GM23338 (cell line): ENCODE results near the gene SURF1. TPM values are rescaled to one million over a fixed set of nuclear protein-coding genes. Genes with fewer than 3 reads are reported as not detected.

Experiments used
- ATAC-seq: fragments of 200-7000 bp; cut with Tn5 transposase; 3 replicates; pipeline ENCODE4 v1.9.1; 2020
- DNase-seq: peaks from one replicate; pipeline ENCODE4 v3.0.0-alpha.2; 2015; ENCODE audit warnings: low spot score
- H2AFZ ChIP-seq: fragments of 200-600 bp; sonication (generic); 2 replicates; pipeline ENCODE4 v1.8.0; 2016; ENCODE audit warnings: antibody characterized with exemption, mild to moderate bottlenecking, moderate library complexity
- H3F3A ChIP-seq: fragments of 200-600 bp; sonication (generic); replicated peaks from 2 replicates; pipeline ENCODE4 v1.8.0; 2017; ENCODE audit warnings: antibody characterized with exemption, mixed run types, low read depth
- H3K27ac ChIP-seq: fragments of 200-600 bp; sonication (generic); 2 replicates; pipeline ENCODE4 v1.6.1; 2016; ENCODE audit warnings: low read depth
- H3K27me3 ChIP-seq: fragments of 200-600 bp; sonication (generic); 2 replicates; pipeline ENCODE4 v1.8.0; 2016; ENCODE audit warnings: mild to moderate bottlenecking, mixed run types, moderate library complexity; ENCODE audit not compliant: insufficient read depth
- H3K36me3 ChIP-seq: fragments of 200-600 bp; sonication (generic); 2 replicates; pipeline ENCODE4 v1.8.0; 2016; ENCODE audit warnings: mild to moderate bottlenecking; ENCODE audit not compliant: insufficient read depth
- H3K4me1 ChIP-seq: fragments of 200-600 bp; sonication (generic); 2 replicates; pipeline ENCODE4 v1.8.0; 2016; ENCODE audit warnings: mild to moderate bottlenecking, moderate library complexity; ENCODE audit not compliant: insufficient read depth
- H3K4me2 ChIP-seq: fragments of 200-600 bp; sonication (generic); 2 replicates; pipeline ENCODE4 v1.7.1; 2017; ENCODE audit warnings: mixed run types
- H3K4me3 ChIP-seq: fragments of 200-600 bp; sonication (generic); 2 replicates; pipeline ENCODE4 v1.6.1; 2016; ENCODE audit warnings: mixed run types
- H3K79me2 ChIP-seq: fragments of 200-600 bp; sonication (generic); replicated peaks from 2 replicates; pipeline ENCODE4 v1.8.0; 2017; ENCODE audit warnings: mild to moderate bottlenecking; ENCODE audit not compliant: insufficient read depth
- H3K9me2 ChIP-seq: fragments of 200-600 bp; sonication (generic); 2 replicates; pipeline ENCODE4 v1.8.0; 2017; ENCODE audit not compliant: insufficient read depth
- H4K20me1 ChIP-seq: fragments of 200-600 bp; sonication (generic); replicated peaks from 2 replicates; pipeline ENCODE4 v1.8.0; 2017; ENCODE audit warnings: mild to moderate bottlenecking; ENCODE audit not compliant: insufficient read depth
- H3K27ac Mint-ChIP-seq: 2 replicates; pipeline ENCODE4 v1.8.0; 2020; ENCODE audit warnings: inconsistent platforms, mild to moderate bottlenecking, moderate library complexity, mixed read lengths
- H3K27me3 Mint-ChIP-seq: 3 replicates; pipeline ENCODE4 v1.8.0; 2022; ENCODE audit warnings: low read depth, mild to moderate bottlenecking, moderate library complexity, mixed read lengths, inconsistent platforms; ENCODE audit not compliant: insufficient read depth, poor library complexity
- H3K36me3 Mint-ChIP-seq: 3 replicates; pipeline ENCODE4 v1.8.0; 2021; ENCODE audit warnings: low read depth, mild to moderate bottlenecking, inconsistent platforms, moderate library complexity, mixed read lengths
- H3K4me1 Mint-ChIP-seq: 3 replicates; pipeline ENCODE4 v1.8.0; 2020; ENCODE audit warnings: mild to moderate bottlenecking, inconsistent platforms, mixed read lengths
- H3K4me3 Mint-ChIP-seq: 3 replicates; pipeline ENCODE4 v1.8.0; 2021; ENCODE audit warnings: moderate library complexity, mild to moderate bottlenecking, inconsistent platforms, mixed read lengths
- H3K9me3 Mint-ChIP-seq: 3 replicates; pipeline ENCODE4 v1.8.0; 2020; ENCODE audit warnings: moderate library complexity, mild to moderate bottlenecking, inconsistent platforms, mixed read lengths
- CTCF ChIP-seq, 2 experiments: fragments of 200-600 bp in 1 of 2; sonication (generic) in 1 of 2; conservative IDR thresholded peaks; 2 replicates each; pipeline versions ENCODE4 v1.5.1 to v1.6.1; 2016 to 2017; ENCODE audit warnings: antibody characterized with exemption in 2 of 2, low read depth in 2 of 2, mild to moderate bottlenecking in 2 of 2, moderate library complexity in 1 of 2
- ETS1 ChIP-seq: IDR thresholded peaks from 2 replicates; pipeline ENCODE4 v1.6.1; 2016; ENCODE audit warnings: antibody characterized with exemption
- EZH2 ChIP-seq: fragments of 200-600 bp; sonication (generic); IDR thresholded peaks from one replicate; pipeline ENCODE4 v1.8.0; 2017; ENCODE audit warnings: antibody characterized with exemption, mild to moderate bottlenecking, low read depth; ENCODE audit not compliant: unreplicated experiment
- EZH2phosphoT487 ChIP-seq: fragments of 200-600 bp; sonication (generic); IDR thresholded peaks from one replicate; pipeline ENCODE4 v1.8.1; 2018; ENCODE audit warnings: antibody characterized with exemption; ENCODE audit not compliant: unreplicated experiment
- JUNB ChIP-seq: IDR thresholded peaks from one replicate; pipeline ENCODE4 v1.6.1; 2016; ENCODE audit warnings: antibody characterized with exemption; ENCODE audit not compliant: unreplicated experiment
- NANOG ChIP-seq: IDR thresholded peaks from 2 replicates; pipeline ENCODE4 v1.6.1; 2016; ENCODE audit warnings: antibody characterized with exemption, borderline replicate concordance
- ZNF462 ChIP-seq: fragments of 250-450 bp; sonication (Bioruptor Pico); IDR thresholded peaks from 2 replicates; pipeline ENCODE4 v1.5.0; 2020; ENCODE audit warnings: mild to moderate bottlenecking, moderate library complexity
- polyA plus RNA-seq: library from polyadenylated mRNA; unstranded; fragments of >200 nt; fragmentation: Nextera tagmentation; extraction: Ambion mirVana; gene quantifications from 2 replicates; pipeline ENCODE4 v1.2.1, GENCODE V29; 2016
- total RNA-seq: library from RNA; depleted of rRNA; stranded (reverse); fragments of >200 nt; shearing (Covaris generic); gene quantifications from 2 replicates; pipeline ENCODE4 v1.2.3, GENCODE V29; 2014

SURF1 gene
- total and polyA plus RNA-seq, 2 experiments from 2014 or later: 39.1 to 52.6 TPM

GRCh38 chr9:133304158-133304470 lies 52.2 kb downstream of the SURF1 start:
- Mint-ChIP-seq H3K27ac (no peak overlapping the region), H3K27me3 (no peaks in the 10 kb centered on the region), H3K36me3 (no peaks in the 10 kb centered on the region), H3K4me3 (no peak overlapping the region), H3K4me1 (no peaks in the 10 kb centered on the region), H3K9me3 (peaks cover 5% of the 10 kb centered on the region; the same call in 2 of the 3 replicates)
- Histone ChIP-seq H3F3A (no peaks in the 10 kb centered on the region), H4K20me1 (no peaks in the 10 kb centered on the region), H3K27ac (no peak overlapping the region), H3K4me1 (no peaks in the 10 kb centered on the region), H3K4me2 (no peak overlapping the region), H3K4me3 (no peak overlapping the region), H3K79me2 (no peaks in the 10 kb centered on the region), H3K36me3 (no peaks in the 10 kb centered on the region), H2AFZ (no peak overlapping the region), H3K27me3 (no peaks in the 10 kb centered on the region), H3K9me2 (0 out of 2 replicates have a peak, but pooled peaks cover 3% of the 10 kb centered on the region)
- no peak for ATAC-seq
- no peak for TF ChIP-seq EZH2phosphoT487
- TF ChIP-seq ETS1: no peak
- TF ChIP-seq EZH2: no peak
- no peak for TF ChIP-seq CTCF (conservative IDR thresholded peaks at IDR 0.05; ENCODE audit: low read depth in 2 of 2)
- DNase-seq: no peak

- no peak for ATAC-seq
- Histone ChIP-seq H3F3A (no peaks in the 10 kb centered on the region), H3K27me3 (no peaks in the 10 kb centered on the region), H3K4me2 (no peak overlapping the region), H3K36me3 (no peaks in the 10 kb centered on the region), H2AFZ (no peak overlapping the region), H3K4me1 (no peaks in the 10 kb centered on the region), H3K4me3 (no peak overlapping the region), H4K20me1 (no peaks in the 10 kb centered on the region), H3K27ac (no peak overlapping the region), H3K79me2 (no peaks in the 10 kb centered on the region), H3K9me2 (0 out of 2 replicates have a peak, but pooled peaks cover 3% of the 10 kb centered on the region)
- Mint-ChIP-seq H3K36me3 (no peaks in the 10 kb centered on the region), H3K27ac (no peak overlapping the region), H3K4me3 (no peak overlapping the region), H3K4me1 (no peaks in the 10 kb centered on the region), H3K27me3 (peaks cover 1% of the 10 kb centered on the region), H3K9me3 (peaks cover 4% of the 10 kb centered on the region; the same call in 2 of the 3 replicates)
- DNase-seq: no peak
- TF ChIP-seq NANOG: no peak
- no peak for TF ChIP-seq EZH2phosphoT487
- TF ChIP-seq ETS1: no peak
- no peak for TF ChIP-seq ZNF462 (CRISPR knock-in tag)
- TF ChIP-seq JUNB: no peak
Observed at GRCh38 chr9:133303266-133304157, 52.8 kb downstream of the SURF1 start.
